ENCODE measurements around the gene SMURF2. TPM values are rescaled to one million over a fixed set of nuclear protein-coding genes. Genes with fewer than 3 reads are reported as not detected.

The SMURF2 gene
- total RNA-seq, 1 donor from 2014 or later: 44.9 TPM

GRCh38 chr17:64496786-64497564, 165.1 kb downstream of the SMURF2 start, which contains the start of gene POLG2:
Gene POLG2, minus strand, starts transcription at chr17:64497054. Its CDS starts 86 bp downstream, at chr17:64496968.
- ATAC-seq (peak; percentile 98), DNase-seq (peak; percentile 98)
- peak; percentile 39 for TF ChIP-seq CTCF (IDR thresholded peaks at IDR 0.05)
- H3K36me3 ChIP-seq: peaks cover 58% of the 10 kb centered on the region
- intact Hi-C loops (cut with DNase I): loop anchor here (10.0 kb wide), 1 partner anchor 72 kb away; no protein-coding TSS in a partner anchor
- peak within 1 kb of the TSS; percentile 80 for H3K4me3 ChIP-seq
- H3K9me3 ChIP-seq: no peaks in the 10 kb centered on the region
- H3K27ac ChIP-seq: peak within 1 kb of the TSS; percentile 76
- peaks cover 48% of the 10 kb centered on the region for H3K4me1 ChIP-seq
- H3K27me3 ChIP-seq: no peaks in the 10 kb centered on the region

DNA sequence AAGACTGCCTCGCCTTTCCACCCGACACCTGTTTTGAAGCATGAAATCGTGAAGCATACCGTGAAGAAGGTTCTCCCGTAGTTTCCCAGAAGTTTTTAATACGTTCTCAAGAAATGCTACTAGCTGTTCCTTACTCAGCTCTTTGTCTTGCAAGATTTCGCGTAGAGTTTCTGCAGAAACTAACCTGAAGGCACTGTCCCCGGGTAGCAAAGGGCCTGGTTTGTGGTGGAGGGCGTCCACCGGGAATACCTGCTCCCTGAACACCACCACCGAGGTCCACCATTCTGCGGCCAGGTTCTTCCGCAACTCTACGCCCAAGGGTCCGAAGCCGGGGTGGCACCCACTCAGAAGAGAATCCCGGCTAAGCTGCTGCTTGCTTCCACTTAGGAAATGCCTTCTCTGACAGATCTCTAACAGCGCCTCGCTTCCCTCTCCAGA, 165.7 kb downstream of the SMURF2 start:
- peak overlapping the region; percentile 80 for H3K4me3 ChIP-seq
- peak overlapping the region; percentile 76 for H3K27ac ChIP-seq
- H3K27me3 ChIP-seq: no peaks in the 10 kb centered on the region
- no peak for DNase-seq
- intact Hi-C loops (cut with DNase I): loop anchor here (10.0 kb wide), 1 partner anchor 72 kb away; no protein-coding TSS in a partner anchor
- TF ChIP-seq CTCF (IDR thresholded peaks at IDR 0.05): no peak
- no peak for ATAC-seq
- peaks cover 42% of the 10 kb centered on the region for H3K4me1 ChIP-seq
- H3K36me3 ChIP-seq: peaks cover 56% of the 10 kb centered on the region
- H3K9me3 ChIP-seq: no peaks in the 10 kb centered on the region

Small RNA genes lying within 50 kb of the gene (microRNA-seq; reads per million reads assigned to microRNA genes)
- gene MIR3064 (ENCODE audit: borderline microRNAs expressed) (2.0 reads per million, percentile 7 among the genes with 10 or more reads in this experiment), gene MIR5047 (ENCODE audit: borderline microRNAs expressed) (not detected)

Other genes starting within 250 kb of the SMURF2 start
- 17.9 TPM for gene MILR1, start 213.2 kb downstream of the SMURF2 start, total RNA-seq
- gene POLG2, start 165.3 kb downstream of the SMURF2 start, total RNA-seq: 12.6 TPM
- 881 TPM for gene DDX5, start 156.0 kb downstream of the SMURF2 start, total RNA-seq
- gene CEP95, start 155.3 kb downstream of the SMURF2 start, total RNA-seq: 40.3 TPM